ENCODE data around the gene TECTB.

Gene TECTB

GRCh38 chr10:112282086-112282485 is 1.1 kb upstream of the TECTB start:
- H3K9me3 ChIP-seq (ENCODE audit: control insufficient read depth, low read length), result no peaks in the 10 kb centered on the region
- DNase-seq, result no peak
- no peak overlapping the region for H2AFZ ChIP-seq (ENCODE audit: low read depth, low read length)
- no peak overlapping the region for H4K91ac ChIP-seq (ENCODE audit: low read length)
- no peaks in the 10 kb centered on the region for H3K79me1 ChIP-seq (replicated peaks; ENCODE audit: low read length, poor library complexity, severe bottlenecking)
- H3K36me3 ChIP-seq (ENCODE audit: control insufficient read depth in 1 of 2, insufficient read depth in 2 of 2, low read depth in 1 of 2, low read length in 2 of 2), result no peaks in the 10 kb centered on the region
- H3K18ac ChIP-seq (ENCODE audit: low read depth in 1 of 2, low read length in 2 of 2), result no peak overlapping the region
- no peak overlapping the region for H3K23ac ChIP-seq (ENCODE audit: low read length in 2 of 2)
- H2BK15ac ChIP-seq (ENCODE audit: low read depth, poor library complexity, severe bottlenecking), result no peak overlapping the region
- no peak overlapping the region for H3K14ac ChIP-seq (ENCODE audit: low read length in 2 of 2)
- no peak overlapping the region for H3K4me2 ChIP-seq (ENCODE audit: low read length, poor library complexity, severe bottlenecking)
- no peak overlapping the region for H4K8ac ChIP-seq (ENCODE audit: low read length)
- whole genome bisulfite sequencing, result 100% methylated on average over 2 of the region's 4 CpGs
- no peak overlapping the region for H3K4ac ChIP-seq (ENCODE audit: low read depth in 1 of 2, low read length in 2 of 2)
- H3K4me1 ChIP-seq (ENCODE audit: control insufficient read depth, insufficient read depth, low read depth, low read length), result no peaks in the 10 kb centered on the region
- no peak overlapping the region for H3K27ac ChIP-seq (ENCODE audit: low read length, poor library complexity, severe bottlenecking)
- no peak overlapping the region for H2BK120ac ChIP-seq (ENCODE audit: low read depth, low read length)
- peaks cover 0 to 11% of the 10 kb centered on the region in 2 experiments for H3K27me3 ChIP-seq (ENCODE audit: control insufficient read depth in 1 of 2, insufficient read depth in 1 of 2, low read length in 2 of 2)
- no peak overlapping the region for H3K4me3 ChIP-seq (ENCODE audit: insufficient read depth in 1 of 2, low read depth in 1 of 2, low read length in 2 of 2)
- no peak overlapping the region for H2BK5ac ChIP-seq (ENCODE audit: low read depth, low read length, poor library complexity, severe bottlenecking)
- no peak overlapping the region for H2AK5ac ChIP-seq (ENCODE audit: low read length, severe bottlenecking)
- no peak overlapping the region for H3K9ac ChIP-seq (ENCODE audit: low read length)
- H2BK12ac ChIP-seq (ENCODE audit: low read length in 2 of 2), result no peak overlapping the region

DNA sequence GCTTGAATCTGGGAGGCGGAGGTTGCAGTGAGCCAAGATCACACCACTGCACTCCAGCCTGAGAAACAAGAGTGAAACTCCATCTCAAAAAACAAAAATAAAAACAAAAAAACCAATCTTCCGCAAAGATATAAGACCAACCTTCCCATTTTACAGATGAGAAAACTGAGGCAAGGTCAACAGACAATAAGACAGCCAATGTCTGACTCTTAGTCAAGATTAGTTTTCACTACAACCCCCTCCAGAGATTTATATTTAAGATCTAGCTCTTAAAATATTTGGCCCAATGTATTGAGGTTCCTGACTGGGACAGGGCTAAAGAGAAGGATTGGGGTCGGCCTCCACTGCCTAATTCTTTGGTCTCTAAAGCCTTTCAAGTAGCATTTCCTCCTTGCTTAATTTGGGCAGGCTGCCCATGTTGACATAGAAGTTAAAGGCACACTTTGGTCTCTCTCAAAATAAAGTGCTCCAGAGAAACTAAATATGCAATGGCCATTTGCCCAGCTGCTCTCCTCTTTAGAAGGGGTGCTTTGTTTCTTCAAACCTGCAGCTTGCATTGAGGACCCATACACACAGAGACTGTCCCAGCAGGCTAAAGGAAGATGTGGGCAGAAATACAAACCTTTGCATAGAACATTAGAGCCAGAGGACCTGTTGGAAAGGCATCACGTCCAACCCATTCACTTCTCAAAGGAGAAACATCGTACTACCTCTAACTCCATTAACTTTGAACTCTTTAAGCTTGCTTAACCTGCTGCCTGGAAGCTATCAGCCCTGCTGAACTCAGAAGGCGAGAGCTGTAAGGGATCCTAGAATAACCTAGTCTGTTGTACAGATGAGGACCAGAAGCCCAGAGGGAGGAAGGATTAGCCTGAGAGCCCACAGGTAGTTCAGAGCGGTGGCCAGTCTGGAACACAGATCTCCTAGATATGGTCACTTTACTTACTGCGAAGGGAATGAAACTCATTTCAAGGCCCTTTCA is 3.9 kb downstream of the TECTB start:
- no peak overlapping the region for H3K4ac ChIP-seq (ENCODE audit: low read depth in 1 of 2, low read length in 2 of 2)
- H3K27me3 ChIP-seq (ENCODE audit: control insufficient read depth in 1 of 2, insufficient read depth in 1 of 2, low read length in 2 of 2), result peaks cover 0 to 13% of the 10 kb centered on the region in 2 experiments
- no peak overlapping the region for H4K91ac ChIP-seq (ENCODE audit: low read length)
- H3K36me3 ChIP-seq (ENCODE audit: control insufficient read depth in 1 of 2, insufficient read depth in 2 of 2, low read depth in 1 of 2, low read length in 2 of 2), result no peaks in the 10 kb centered on the region
- no peak overlapping the region for H2BK5ac ChIP-seq (ENCODE audit: low read depth, low read length, poor library complexity, severe bottlenecking)
- H3K9me3 ChIP-seq (ENCODE audit: control insufficient read depth, low read length), result no peaks in the 10 kb centered on the region
- H3K79me1 ChIP-seq (replicated peaks; ENCODE audit: low read length, poor library complexity, severe bottlenecking), result no peaks in the 10 kb centered on the region
- no peak overlapping the region for H2BK120ac ChIP-seq (ENCODE audit: low read depth, low read length)
- H3K23ac ChIP-seq (ENCODE audit: low read length in 2 of 2), result no peak overlapping the region
- H2BK12ac ChIP-seq (ENCODE audit: low read length in 2 of 2), result no peak overlapping the region
- no peak overlapping the region for H2AFZ ChIP-seq (ENCODE audit: low read depth, low read length)
- 73% methylated on average over 7 of the region's 8 CpGs for WGBS
- no peak overlapping the region for H3K4me2 ChIP-seq (ENCODE audit: low read length, poor library complexity, severe bottlenecking)
- no peak overlapping the region for H3K27ac ChIP-seq (ENCODE audit: low read length, poor library complexity, severe bottlenecking)
- H3K9ac ChIP-seq (ENCODE audit: low read length), result no peak overlapping the region
- DNase-seq, result no peak
- no peak overlapping the region for H3K18ac ChIP-seq (ENCODE audit: low read depth in 1 of 2, low read length in 2 of 2)
- H2BK15ac ChIP-seq (ENCODE audit: low read depth, poor library complexity, severe bottlenecking), result no peak overlapping the region
- H3K14ac ChIP-seq (ENCODE audit: low read length in 2 of 2), result no peak overlapping the region
- H3K4me1 ChIP-seq (ENCODE audit: control insufficient read depth, insufficient read depth, low read depth, low read length), result no peaks in the 10 kb centered on the region
- H4K8ac ChIP-seq (ENCODE audit: low read length), result no peak overlapping the region
- H3K4me3 ChIP-seq (ENCODE audit: insufficient read depth in 1 of 2, low read depth in 1 of 2, low read length in 2 of 2), result no peak overlapping the region
- no peak overlapping the region for H2AK5ac ChIP-seq (ENCODE audit: low read length, severe bottlenecking)

GRCh38 chr10:112287844-112288243 is 4.6 kb downstream of the TECTB start:
- Histone ChIP-seq H3K18ac (ENCODE audit: low read depth in 1 of 2, low read length in 2 of 2) (no peak overlapping the region), H3K9ac (ENCODE audit: low read length) (no peak overlapping the region), H3K27ac (ENCODE audit: low read length, poor library complexity, severe bottlenecking) (no peak overlapping the region), H3K4me2 (ENCODE audit: low read length, poor library complexity, severe bottlenecking) (no peak overlapping the region), H3K23ac (ENCODE audit: low read length in 2 of 2) (no peak overlapping the region), H3K14ac (ENCODE audit: low read length in 2 of 2) (no peak overlapping the region), H3K9me3 (ENCODE audit: control insufficient read depth, low read length) (no peaks in the 10 kb centered on the region), H3K4me3 (ENCODE audit: insufficient read depth in 1 of 2, low read depth in 1 of 2, low read length in 2 of 2) (no peak overlapping the region), H2BK12ac (ENCODE audit: low read length in 2 of 2) (no peak overlapping the region), H3K36me3 (ENCODE audit: control insufficient read depth in 1 of 2, insufficient read depth in 2 of 2, low read depth in 1 of 2, low read length in 2 of 2) (no peaks in the 10 kb centered on the region), H2AFZ (ENCODE audit: low read depth, low read length) (no peak overlapping the region), H2BK120ac (ENCODE audit: low read depth, low read length) (no peak overlapping the region), H3K4ac (ENCODE audit: low read depth in 1 of 2, low read length in 2 of 2) (no peak overlapping the region), H3K27me3 (ENCODE audit: control insufficient read depth in 1 of 2, insufficient read depth in 1 of 2, low read length in 2 of 2) (peaks cover 0 to 13% of the 10 kb centered on the region in 2 experiments), H3K79me1 (replicated peaks; ENCODE audit: low read length, poor library complexity, severe bottlenecking) (no peaks in the 10 kb centered on the region), H4K8ac (ENCODE audit: low read length) (no peak overlapping the region), H3K4me1 (ENCODE audit: control insufficient read depth, insufficient read depth, low read depth, low read length) (no peaks in the 10 kb centered on the region), H2BK15ac (ENCODE audit: low read depth, poor library complexity, severe bottlenecking) (no peak overlapping the region), H4K91ac (ENCODE audit: low read length) (no peak overlapping the region), H2AK5ac (ENCODE audit: low read length, severe bottlenecking) (no peak overlapping the region), H2BK5ac (ENCODE audit: low read depth, low read length, poor library complexity, severe bottlenecking) (no peak overlapping the region)
- DNase-seq, result no peak
- 92% methylated on average over 7 of the region's 8 CpGs for WGBS

GRCh38 chr10:112288486-112288885 is 5.3 kb downstream of the TECTB start:
- H2BK12ac ChIP-seq (ENCODE audit: low read length in 2 of 2), result no peak overlapping the region
- WGBS, result 86% methylated on average over 3 of the region's 3 CpGs
- H3K14ac ChIP-seq (ENCODE audit: low read length in 2 of 2), result no peak overlapping the region
- H3K18ac ChIP-seq (ENCODE audit: low read depth in 1 of 2, low read length in 2 of 2), result no peak overlapping the region
- H2BK15ac ChIP-seq (ENCODE audit: low read depth, poor library complexity, severe bottlenecking), result no peak overlapping the region
- H3K4ac ChIP-seq (ENCODE audit: low read depth in 1 of 2, low read length in 2 of 2), result no peak overlapping the region
- H2AK5ac ChIP-seq (ENCODE audit: low read length, severe bottlenecking), result no peak overlapping the region
- no peak for DNase-seq
- H3K27ac ChIP-seq (ENCODE audit: low read length, poor library complexity, severe bottlenecking), result no peak overlapping the region
- no peak overlapping the region for H2BK120ac ChIP-seq (ENCODE audit: low read depth, low read length)
- no peak overlapping the region for H2AFZ ChIP-seq (ENCODE audit: low read depth, low read length)
- H2BK5ac ChIP-seq (ENCODE audit: low read depth, low read length, poor library complexity, severe bottlenecking), result no peak overlapping the region
- H3K9me3 ChIP-seq (ENCODE audit: control insufficient read depth, low read length), result no peaks in the 10 kb centered on the region
- H3K23ac ChIP-seq (ENCODE audit: low read length in 2 of 2), result no peak overlapping the region
- H3K27me3 ChIP-seq (ENCODE audit: control insufficient read depth in 1 of 2, insufficient read depth in 1 of 2, low read length in 2 of 2), result peaks cover 0 to 13% of the 10 kb centered on the region in 2 experiments
- H3K79me1 ChIP-seq (replicated peaks; ENCODE audit: low read length, poor library complexity, severe bottlenecking), result no peaks in the 10 kb centered on the region
- no peak overlapping the region for H4K91ac ChIP-seq (ENCODE audit: low read length)
- H3K36me3 ChIP-seq (ENCODE audit: control insufficient read depth in 1 of 2, insufficient read depth in 2 of 2, low read depth in 1 of 2, low read length in 2 of 2), result no peaks in the 10 kb centered on the region
- H3K4me2 ChIP-seq (ENCODE audit: low read length, poor library complexity, severe bottlenecking), result no peak overlapping the region
- H3K4me1 ChIP-seq (ENCODE audit: control insufficient read depth, insufficient read depth, low read depth, low read length), result no peaks in the 10 kb centered on the region
- no peak overlapping the region for H4K8ac ChIP-seq (ENCODE audit: low read length)
- H3K4me3 ChIP-seq (ENCODE audit: insufficient read depth in 1 of 2, low read depth in 1 of 2, low read length in 2 of 2), result no peak overlapping the region
- H3K9ac ChIP-seq (ENCODE audit: low read length), result no peak overlapping the region
